Skeletal muscle cell (primary cell): ENCODE measurements around the gene UBC.
"Not testable (repeated sequence)": the region's sequence is repeated elsewhere in the genome, so short reads cannot be mapped to it uniquely, and the experiment has no call there.

Source experiments
- DNase-seq: peaks from one replicate; pipeline ENCODE4 v3.0.0-alpha.2; 2010; ENCODE audit warnings: low read depth
- H3K4me3 ChIP-seq: 2 replicates; pipeline ENCODE4 v1.5.1; 2011; ENCODE audit warnings: low read depth, mild to moderate bottlenecking, control low read depth, low read length, moderate library complexity

UBC gene

DNA sequence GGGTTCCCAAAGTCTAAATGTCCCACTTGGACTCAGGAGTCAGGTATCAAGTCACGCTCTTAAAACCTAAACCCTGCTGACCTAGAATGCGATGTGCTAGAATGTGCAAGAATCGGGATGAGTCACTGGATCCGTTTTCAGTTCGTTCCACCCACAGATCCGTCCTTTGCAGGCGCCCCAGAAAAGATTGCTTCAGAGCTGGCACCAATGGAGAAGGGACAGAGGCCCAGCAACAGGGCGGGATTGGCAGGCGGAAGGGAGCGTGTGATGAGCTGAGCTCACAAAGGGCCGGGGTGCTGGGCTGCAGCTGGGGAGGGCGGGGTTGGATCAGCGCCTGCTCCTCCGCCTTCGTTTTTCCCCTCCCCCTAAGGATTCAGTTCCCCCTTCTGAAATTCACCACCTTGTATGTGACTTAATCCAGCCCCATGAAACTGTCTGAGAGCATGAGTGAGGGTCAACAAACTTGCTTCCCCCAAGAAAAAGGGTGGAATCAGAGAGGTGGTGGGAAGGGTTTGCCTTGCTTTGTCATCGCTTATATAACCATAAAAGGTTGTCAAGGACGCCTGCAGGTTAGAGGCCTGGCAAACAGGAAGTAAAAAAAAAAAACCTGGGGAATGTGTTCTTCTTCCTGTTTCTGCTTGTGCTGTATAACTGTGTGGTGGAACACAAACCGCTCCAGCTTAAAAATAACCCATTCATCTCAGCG lies 2.8 kb upstream of the UBC start:
- peak overlapping the region; percentile 96 for H3K4me3 ChIP-seq
- peak; percentile 99 for DNase-seq

GRCh38 chr12:124916374-124917134 lies 2.1 kb upstream of the UBC start:
- H3K4me3 ChIP-seq = peak overlapping the region; percentile 96
- peak; percentile 84 for DNase-seq

DNA sequence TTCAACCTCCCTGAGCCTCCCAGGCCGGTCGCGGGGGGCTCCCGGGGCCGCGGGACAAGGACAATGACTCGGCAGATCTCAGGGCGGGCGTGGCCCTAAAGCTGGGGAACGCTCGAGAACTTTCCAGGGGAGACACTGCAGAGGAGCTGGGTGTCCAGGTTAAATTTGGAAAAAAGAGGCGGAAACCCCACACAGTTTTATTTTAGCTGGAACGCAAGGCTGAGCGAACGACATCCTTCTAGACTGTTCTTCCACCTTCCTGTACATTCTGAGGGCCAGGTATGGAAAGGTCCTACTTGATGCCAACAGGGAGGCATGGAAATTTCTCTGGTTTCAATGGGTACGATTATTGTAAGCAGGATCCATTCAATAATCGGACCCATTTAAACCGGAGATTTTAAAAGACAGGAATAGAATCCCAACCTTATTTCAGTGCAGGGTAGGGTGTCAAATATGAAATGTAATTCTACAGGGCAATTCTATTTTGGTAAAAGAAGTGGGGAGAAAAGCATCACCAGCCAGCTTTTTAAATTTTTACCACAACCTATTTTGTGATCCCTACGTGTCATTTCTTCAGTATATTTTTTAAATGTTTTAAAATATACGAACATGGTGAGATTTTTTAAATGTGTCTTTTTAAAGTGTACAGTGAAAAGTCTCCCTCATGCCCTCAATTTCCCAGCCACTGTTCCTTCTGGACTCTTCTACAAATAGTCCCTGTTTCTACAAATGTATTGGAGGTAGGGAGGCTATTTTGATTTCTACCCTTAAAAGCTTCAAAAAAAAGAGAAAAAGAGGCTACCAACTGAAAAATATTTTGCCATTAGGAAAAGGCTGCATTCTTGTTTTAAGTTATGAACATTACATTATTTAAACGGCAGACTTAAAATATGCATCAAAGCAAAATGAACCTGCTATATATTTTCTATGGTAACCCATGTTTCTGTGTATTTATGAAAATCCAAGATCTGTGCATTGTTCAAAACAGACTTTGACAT lies 1.1 kb upstream of the UBC start:
- no peak for DNase-seq
- H3K4me3 ChIP-seq = peak overlapping the region; percentile 96

DNA sequence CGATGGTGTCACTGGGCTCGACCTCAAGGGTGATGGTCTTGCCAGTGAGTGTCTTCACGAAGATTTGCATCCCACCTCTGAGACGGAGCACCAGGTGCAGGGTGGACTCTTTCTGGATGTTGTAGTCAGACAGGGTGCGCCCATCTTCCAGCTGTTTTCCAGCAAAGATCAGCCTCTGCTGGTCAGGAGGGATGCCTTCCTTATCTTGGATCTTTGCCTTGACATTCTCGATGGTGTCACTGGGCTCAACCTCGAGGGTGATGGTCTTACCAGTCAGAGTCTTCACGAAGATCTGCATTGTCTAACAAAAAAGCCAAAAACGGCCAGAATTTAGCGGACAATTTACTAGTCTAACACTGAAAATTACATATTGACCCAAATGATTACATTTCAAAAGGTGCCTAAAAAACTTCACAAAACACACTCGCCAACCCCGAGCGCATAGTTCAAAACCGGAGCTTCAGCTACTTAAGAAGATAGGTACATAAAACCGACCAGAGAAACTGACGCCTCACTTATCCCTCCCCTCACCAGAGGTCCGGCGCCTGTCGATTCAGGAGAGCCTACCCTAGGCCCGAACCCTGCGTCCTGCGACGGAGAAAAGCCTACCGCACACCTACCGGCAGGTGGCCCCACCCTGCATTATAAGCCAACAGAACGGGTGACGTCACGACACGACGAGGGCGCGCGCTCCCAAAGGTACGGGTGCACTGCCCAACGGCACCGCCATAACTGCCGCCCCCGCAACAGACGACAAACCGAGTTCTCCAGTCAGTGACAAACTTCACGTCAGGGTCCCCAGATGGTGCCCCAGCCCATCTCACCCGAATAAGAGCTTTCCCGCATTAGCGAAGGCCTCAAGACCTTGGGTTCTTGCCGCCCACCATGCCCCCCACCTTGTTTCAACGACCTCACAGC lies 717 bp downstream of the UBC start:
- H3K4me3 ChIP-seq = peak overlapping the region; percentile 96
- no peak for DNase-seq

GRCh38 chr12:124912529-124913287 lies 1.7 kb downstream of the UBC start:
- H3K4me3 ChIP-seq = peak overlapping the region; percentile 96
- not testable (repeated sequence) for DNase-seq

DNA sequence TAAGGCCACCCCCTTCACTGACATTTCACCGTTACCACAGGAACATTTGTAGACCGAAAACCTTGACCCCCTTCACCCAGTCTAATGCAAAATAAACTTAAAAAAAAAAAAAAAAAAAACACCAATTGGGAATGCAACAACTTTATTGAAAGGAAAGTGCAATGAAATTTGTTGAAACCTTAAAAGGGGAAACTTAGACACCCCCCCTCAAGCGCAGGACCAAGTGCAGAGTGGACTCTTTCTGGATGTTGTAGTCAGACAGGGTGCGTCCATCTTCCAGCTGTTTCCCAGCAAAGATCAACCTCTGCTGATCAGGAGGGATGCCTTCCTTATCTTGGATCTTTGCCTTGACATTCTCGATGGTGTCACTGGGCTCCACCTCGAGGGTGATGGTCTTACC lies 2.9 kb downstream of the UBC start:
- DNase-seq = not testable (repeated sequence)
- peak overlapping the region; percentile 40 for H3K4me3 ChIP-seq

GRCh38 chr12:124910561-124911478 lies 3.6 kb downstream of the UBC start:
- H3K4me3 ChIP-seq = peak overlapping the region; percentile 40
- no peak for DNase-seq

DNA sequence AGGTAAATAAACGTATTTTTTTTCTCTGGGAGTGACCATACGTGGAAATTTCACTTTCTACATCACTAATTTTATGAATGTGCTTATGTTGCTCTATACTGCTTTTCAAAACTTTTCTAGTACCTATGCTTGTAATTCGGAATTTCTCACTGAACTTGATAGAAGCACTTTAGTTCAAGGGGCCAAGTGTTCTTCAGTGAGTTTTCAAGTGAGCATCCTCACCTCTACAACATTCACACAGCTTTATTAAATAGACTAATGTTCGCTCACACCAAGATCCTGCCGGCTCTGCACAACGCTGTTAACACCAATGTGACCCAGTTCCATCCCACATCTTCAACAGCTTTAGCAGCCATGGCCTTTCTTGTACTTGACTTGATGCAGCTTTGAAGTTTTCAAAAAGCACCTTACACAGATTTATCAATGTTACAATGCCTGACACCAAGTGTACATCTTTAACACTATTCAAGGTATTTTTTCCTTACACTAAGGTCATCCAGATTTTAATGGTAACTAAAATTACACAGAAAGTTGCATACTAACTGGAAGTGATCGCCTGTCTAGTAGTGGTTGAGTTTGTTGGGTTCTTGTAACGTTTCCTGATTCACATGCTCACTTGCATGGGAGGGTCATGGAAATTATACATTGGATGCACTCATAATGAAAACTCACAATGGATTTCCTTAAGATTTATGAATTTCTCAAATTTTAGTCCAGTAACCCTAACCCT lies 4.5 kb downstream of the UBC start:
- DNase-seq = no peak
- peak overlapping the region; percentile 40 for H3K4me3 ChIP-seq

- H3K4me3 ChIP-seq = no peak overlapping the region
- no peak for DNase-seq
These were observed 7.7 kb downstream of the UBC start for GRCh38 chr12:124906606-124907261.

- H3K4me3 ChIP-seq = peak overlapping the region; percentile 5
- DNase-seq = peak; percentile 92
These were observed 9.9 kb downstream of the UBC start for GRCh38 chr12:124904306-124905098.

GRCh38 chr12:124902916-124903315 lies 11.5 kb downstream of the UBC start:
- no peak overlapping the region for H3K4me3 ChIP-seq

GRCh38 chr12:124901003-124901402 lies 13.4 kb downstream of the UBC start:
- no peak for DNase-seq
- H3K4me3 ChIP-seq = no peak overlapping the region

More at GRCh38 chr12:124902916-124903315, 11.5 kb downstream of the UBC start:
- no peak for DNase-seq

GRCh38 chr12:124900345-124900795 lies 14.1 kb downstream of the UBC start:
- H3K4me3 ChIP-seq, DNase-seq: not testable (repeated sequence)

DNA sequence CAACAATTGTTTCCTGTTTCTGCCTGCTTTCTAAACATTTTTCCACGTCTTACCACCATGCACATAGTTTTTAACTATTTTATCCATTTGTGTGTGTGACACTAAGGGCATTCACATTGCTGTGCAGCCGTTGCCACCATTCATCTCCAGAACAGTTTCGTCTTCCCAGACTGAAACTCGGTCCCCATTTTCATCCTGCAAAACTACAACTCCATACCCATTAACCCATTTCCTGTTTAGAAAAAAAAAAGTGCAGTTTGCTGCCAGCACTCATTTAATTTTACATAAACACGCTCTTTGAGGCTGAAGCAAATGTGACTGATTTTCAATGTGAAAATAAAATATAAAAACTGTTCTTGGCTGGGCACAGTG lies 15.5 kb downstream of the UBC start:
- no peak overlapping the region for H3K4me3 ChIP-seq
- no peak for DNase-seq
